Nephron (organoid): ENCODE results near the gene SQOR.

Source experiments
- H3K27ac Mint-ChIP-seq, 3 experiments: 2 replicates each; pipeline ENCODE4 v1.8.0; 2020; ENCODE audit warnings: mixed read lengths in 3 of 3, mild to moderate bottlenecking in 2 of 3, moderate library complexity in 1 of 3
- H3K27me3 Mint-ChIP-seq: 2 replicates; pipeline ENCODE4 v1.8.0; 2021; ENCODE audit warnings: low read depth, mild to moderate bottlenecking, moderate library complexity, mixed read lengths
- H3K36me3 Mint-ChIP-seq: 2 replicates; pipeline ENCODE4 v1.8.0; 2020; ENCODE audit warnings: low read depth, mixed read lengths
- H3K4me1 Mint-ChIP-seq: 2 replicates; pipeline ENCODE4 v1.8.0; 2020; ENCODE audit warnings: mixed read lengths
- H3K4me3 Mint-ChIP-seq, 3 experiments: 2 replicates each; pipeline ENCODE4 v1.8.0; 2020; ENCODE audit warnings: mild to moderate bottlenecking in 3 of 3, mixed read lengths in 3 of 3, moderate library complexity in 2 of 3
- H3K9me3 Mint-ChIP-seq: 2 replicates; pipeline ENCODE4 v1.8.0; 2020; ENCODE audit warnings: mixed read lengths
- CTCF ChIP-seq, 3 experiments: fragments of 200-600 bp; sonication (generic); IDR thresholded peaks; one replicate each; pipeline ENCODE4 v1.5.0; 2021; ENCODE audit warnings: antibody characterized with exemption in 3 of 3; ENCODE audit not compliant: unreplicated experiment in 3 of 3

The SQOR gene

GRCh38 chr15:45604326-45604725, 30.5 kb upstream of the SQOR start:
- peaks cover 4% of the 10 kb centered on the region for H3K9me3 Mint-ChIP-seq
- H3K4me3 Mint-ChIP-seq = no peak overlapping the region

GRCh38 chr15:45606413-45606812, 28.4 kb upstream of the SQOR start:
- no peaks in the 10 kb centered on the region for H3K4me1 Mint-ChIP-seq

More at GRCh38 chr15:45604326-45604725, 30.5 kb upstream of the SQOR start:
- H3K36me3 Mint-ChIP-seq = peaks cover 33% of the 10 kb centered on the region
- H3K27ac Mint-ChIP-seq = no peak overlapping the region
- no peak for TF ChIP-seq CTCF (IDR thresholded peaks at IDR 0.05; ENCODE audit: unreplicated experiment in 3 of 3)
- no peaks in the 10 kb centered on the region for H3K4me1 Mint-ChIP-seq
- no peaks in the 10 kb centered on the region for H3K27me3 Mint-ChIP-seq

GRCh38 chr15:45606841-45607240, 28.0 kb upstream of the SQOR start:
- H3K9me3 Mint-ChIP-seq = no peaks in the 10 kb centered on the region
- H3K36me3 Mint-ChIP-seq = peaks cover 25% of the 10 kb centered on the region
- no peak overlapping the region for H3K27ac Mint-ChIP-seq
- H3K27me3 Mint-ChIP-seq = no peaks in the 10 kb centered on the region
- H3K4me1 Mint-ChIP-seq = no peaks in the 10 kb centered on the region
- no peak for TF ChIP-seq CTCF (IDR thresholded peaks at IDR 0.05; ENCODE audit: unreplicated experiment in 3 of 3)
- H3K4me3 Mint-ChIP-seq = no peak overlapping the region

More at GRCh38 chr15:45606413-45606812, 28.4 kb upstream of the SQOR start:
- Mint-ChIP-seq H3K27me3 (no peaks in the 10 kb centered on the region), H3K36me3 (peaks cover 28% of the 10 kb centered on the region), H3K4me3 (no peak overlapping the region), H3K27ac (no peak overlapping the region), H3K9me3 (no peaks in the 10 kb centered on the region)
- TF ChIP-seq CTCF (IDR thresholded peaks at IDR 0.05; ENCODE audit: unreplicated experiment in 3 of 3) = no peak

- H3K4me1 Mint-ChIP-seq = no peaks in the 10 kb centered on the region
- TF ChIP-seq CTCF (IDR thresholded peaks at IDR 0.05; ENCODE audit: unreplicated experiment in 3 of 3) = peak; percentile 29 to 56 (median 35)
- H3K36me3 Mint-ChIP-seq = peaks cover 14% of the 10 kb centered on the region
- H3K27ac Mint-ChIP-seq = peak overlapping the region in 1 of 3 experiments; percentile 48
- no peaks in the 10 kb centered on the region for H3K27me3 Mint-ChIP-seq
- no peaks in the 10 kb centered on the region for H3K9me3 Mint-ChIP-seq
- no peak overlapping the region for H3K4me3 Mint-ChIP-seq
These were observed 23.5 kb upstream of the SQOR start for GRCh38 chr15:45611305-45611704.

- no peak overlapping the region for H3K27ac Mint-ChIP-seq
These were observed 21.9 kb upstream of the SQOR start for GRCh38 chr15:45612790-45613415.

More at GRCh38 chr15:45612790-45613415, 21.9 kb upstream of the SQOR start:
- no peaks in the 10 kb centered on the region for H3K27me3 Mint-ChIP-seq
- no peak for TF ChIP-seq CTCF (IDR thresholded peaks at IDR 0.05; ENCODE audit: unreplicated experiment in 3 of 3)
- H3K9me3 Mint-ChIP-seq = no peaks in the 10 kb centered on the region
- H3K36me3 Mint-ChIP-seq = peaks cover 7% of the 10 kb centered on the region
- H3K4me3 Mint-ChIP-seq = no peak overlapping the region
- no peaks in the 10 kb centered on the region for H3K4me1 Mint-ChIP-seq
